ELR (cell line): ENCODE measurements around the gene NOL4L.

ENCODE experiments used
- DNase-seq: peaks from one replicate; pipeline ENCODE4 v3.0.0-alpha.2; 2015; ENCODE audit warnings: low read depth

The NOL4L gene, protein sequence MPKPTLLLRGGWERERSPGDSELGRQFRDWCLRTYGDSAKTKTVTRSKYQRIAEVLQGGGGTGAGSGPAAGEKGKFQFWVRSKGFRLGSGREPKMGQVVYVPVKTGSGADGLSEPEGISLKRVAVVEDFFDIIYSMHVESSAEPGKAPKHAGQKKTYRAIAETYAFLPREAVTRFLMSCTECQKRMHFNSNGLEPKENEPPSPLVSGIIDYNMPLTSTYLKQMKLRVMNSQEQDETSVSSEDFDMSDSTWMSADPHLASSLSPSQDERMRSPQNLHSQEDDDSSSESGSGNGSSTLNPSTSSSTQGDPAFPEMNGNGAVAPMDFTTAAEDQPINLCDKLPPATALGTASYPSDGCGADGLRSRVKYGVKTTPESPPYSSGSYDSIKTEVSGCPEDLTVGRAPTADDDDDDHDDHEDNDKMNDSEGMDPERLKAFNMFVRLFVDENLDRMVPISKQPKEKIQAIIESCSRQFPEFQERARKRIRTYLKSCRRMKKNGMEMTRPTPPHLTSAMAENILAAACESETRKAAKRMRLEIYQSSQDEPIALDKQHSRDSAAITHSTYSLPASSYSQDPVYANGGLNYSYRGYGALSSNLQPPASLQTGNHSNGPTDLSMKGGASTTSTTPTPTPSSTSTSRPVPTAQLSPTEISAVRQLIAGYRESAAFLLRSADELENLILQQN

DNA sequence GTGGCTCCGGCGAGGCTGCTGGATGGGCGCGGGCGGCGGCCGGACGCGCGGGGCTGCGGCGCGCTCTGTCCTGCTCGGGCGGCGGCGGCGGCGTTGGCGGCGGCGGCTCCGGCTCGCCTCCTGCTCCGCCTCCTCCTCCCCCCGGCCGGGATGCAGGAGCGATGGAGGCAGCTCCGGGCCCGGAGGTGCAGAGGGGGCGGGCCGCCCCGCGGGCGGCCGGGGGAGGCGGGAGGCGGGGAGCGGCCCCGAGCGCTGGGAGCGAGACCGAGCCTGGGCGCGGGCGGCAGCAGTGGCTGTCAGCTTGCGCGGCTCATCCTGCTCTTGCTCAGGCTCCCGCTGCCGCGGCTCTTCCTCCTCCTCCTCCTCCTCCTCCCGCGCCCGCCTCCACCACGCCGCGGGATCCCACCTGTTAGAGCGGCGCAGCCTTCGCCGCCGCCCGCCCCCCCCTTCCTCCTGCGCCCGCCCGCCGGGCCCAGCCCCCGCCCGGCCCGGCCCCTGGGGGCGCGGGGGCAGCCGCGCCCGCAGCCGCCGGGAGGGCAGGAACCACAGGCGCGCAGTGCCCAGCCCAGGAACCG, at the start of gene NOL4L:
TSS of gene NOL4L (minus strand) at position 323 of the 575 bp plus-strand sequence. CDS start 443 bp downstream, outside the sequence.
- DNase-seq = peak; percentile 55

DNA sequence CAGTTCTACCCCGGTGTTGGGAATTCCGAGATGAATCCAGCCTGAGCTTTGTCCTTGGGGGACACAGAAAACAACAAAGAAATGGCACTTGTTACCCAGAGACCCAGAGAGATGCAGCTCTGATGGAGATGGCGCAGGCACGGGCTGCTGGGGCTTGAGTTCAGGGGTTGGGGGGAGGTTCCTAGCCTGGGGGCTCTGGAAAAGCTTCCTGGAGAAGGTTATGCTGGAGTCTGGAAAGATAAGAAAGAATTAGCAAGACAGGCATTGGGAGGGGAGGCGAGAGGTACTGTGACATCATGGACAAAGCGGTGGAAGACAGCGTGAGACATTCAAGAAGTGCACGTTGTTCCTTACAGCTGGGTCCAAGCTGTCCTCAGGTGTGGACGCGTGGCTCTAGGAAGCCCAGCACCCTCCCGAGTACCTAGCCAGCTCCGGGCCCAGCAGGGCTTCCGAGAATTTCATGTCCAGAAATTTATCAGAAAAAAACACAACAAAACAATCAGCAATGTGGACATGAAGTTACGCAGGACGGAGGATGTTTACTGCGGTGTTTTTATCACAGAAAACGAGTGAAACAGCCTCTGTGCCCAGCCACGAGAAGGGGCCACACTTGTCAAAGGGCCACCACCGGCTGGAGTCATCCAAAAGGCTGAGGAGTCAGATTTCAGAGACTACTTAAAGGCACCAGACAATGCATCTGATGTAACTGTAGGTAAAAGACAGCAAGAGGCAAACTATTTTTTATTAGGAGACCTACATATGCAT, 49.1 kb upstream of the NOL4L start:
- no peak for DNase-seq

DNA sequence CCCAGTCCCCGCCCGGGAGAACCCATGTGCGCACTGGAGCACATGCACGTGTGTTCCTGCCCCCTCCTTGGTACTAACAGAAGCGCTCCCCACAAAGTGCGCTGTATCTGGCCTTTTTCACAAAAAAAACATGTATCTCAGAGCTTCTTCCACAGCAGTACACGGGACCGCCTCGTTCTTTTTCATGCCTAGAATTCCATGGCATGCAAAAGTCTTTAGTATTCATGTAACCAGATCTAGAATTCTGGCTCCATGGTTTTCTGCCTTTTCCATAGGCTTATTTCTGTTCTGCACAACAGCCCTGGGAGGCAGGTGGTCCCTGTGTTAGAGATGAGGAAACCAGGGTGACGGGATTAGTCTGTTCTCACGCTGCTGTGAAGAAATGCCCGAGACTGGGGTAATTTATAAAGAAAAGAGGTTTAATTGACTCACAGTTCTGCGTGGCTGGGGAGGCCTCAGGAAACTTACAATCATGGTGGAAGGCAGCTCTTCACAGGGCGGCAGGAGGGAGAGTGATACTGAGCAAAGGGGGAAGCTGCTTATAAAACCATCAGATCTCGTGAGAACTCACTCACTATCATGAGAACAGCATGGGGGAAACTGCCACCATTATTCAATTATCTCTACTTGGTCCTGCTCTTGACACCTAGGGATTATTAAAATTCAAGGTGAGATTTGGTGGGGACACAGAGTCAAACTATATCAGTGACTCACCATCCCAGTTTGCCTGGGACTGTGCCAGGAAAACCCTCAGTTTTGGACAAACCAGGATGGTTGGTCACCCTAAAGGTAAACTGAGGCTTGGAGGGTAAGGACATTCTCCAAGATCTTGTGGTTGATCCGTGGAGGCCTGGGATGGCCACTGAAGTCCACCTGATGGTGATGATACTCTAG, 47.6 kb upstream of the NOL4L start:
- no peak for DNase-seq

DNA sequence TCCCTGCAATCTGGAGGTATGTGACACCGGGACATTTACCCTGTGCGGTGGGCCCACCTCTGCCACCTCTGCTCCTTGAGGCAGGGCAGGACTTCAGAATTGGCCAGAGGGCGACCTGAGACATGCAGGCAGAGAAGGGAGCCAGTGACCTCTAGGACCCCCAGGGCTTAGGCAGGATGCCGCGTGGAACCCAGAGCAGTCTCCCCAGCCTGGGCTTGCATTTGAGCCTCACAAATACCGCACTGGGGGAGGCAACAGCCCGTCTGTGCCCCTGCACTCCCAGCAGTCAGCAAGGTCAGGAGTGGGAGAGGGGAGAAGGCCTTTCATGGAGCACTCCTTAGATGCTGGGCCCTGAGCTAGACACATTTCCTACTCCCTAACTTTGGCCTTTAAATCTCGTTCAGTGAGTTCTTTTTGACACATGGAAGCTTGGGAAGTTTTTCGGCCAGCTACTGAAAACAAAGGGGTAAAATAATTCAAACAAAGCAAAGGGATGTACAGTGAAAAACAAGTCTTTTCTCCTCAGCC, 46.9 kb upstream of the NOL4L start:
- no peak for DNase-seq

DNA sequence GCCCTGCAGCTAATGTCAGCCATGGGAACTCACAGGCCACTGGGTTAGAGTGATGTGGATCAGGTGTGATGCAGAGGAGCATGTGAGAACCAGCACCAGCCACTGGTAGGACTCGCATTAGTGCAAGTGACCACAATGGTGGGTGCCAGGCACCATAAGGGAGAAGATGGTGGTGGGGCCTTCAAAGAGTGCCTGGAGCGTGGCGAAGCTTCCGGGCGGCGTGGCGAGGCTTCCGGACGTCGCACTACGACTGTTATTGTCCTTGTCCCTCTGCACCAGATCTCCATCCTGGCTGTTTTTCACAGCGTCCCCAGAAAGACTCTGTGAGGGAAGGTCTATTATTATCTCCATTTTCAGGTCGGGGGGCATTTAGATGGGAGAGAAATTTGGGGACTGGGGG, 44.7 kb upstream of the NOL4L start:
- DNase-seq = no peak

DNA sequence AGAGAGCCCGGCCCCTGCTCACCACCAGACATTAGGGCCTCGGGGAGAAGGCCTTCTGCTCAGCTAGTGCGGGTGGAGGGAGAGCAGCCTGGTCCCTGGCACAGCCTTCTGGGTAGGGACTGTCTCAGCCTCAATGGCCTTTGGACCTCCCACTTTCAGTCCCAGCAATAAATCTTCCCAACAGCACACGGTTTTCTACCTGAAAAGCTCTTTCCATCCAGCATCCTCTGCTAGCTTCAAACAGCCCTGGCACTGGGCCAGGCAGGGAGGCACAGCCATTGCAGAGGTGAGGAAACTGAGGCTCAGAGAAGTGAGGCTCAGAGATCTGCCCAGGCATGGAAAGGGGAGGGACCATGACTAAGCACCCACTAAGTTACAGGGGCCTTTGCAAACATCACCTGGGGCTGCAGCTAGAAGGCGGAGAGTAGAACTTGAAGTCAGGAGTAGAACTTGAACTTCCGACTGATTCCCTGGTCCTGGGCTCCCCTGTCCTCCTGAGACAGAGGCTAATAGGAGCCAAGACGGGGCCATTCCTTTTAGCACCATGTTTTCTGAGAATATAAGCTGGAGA, 43.9 kb upstream of the NOL4L start:
- DNase-seq = no peak

DNA sequence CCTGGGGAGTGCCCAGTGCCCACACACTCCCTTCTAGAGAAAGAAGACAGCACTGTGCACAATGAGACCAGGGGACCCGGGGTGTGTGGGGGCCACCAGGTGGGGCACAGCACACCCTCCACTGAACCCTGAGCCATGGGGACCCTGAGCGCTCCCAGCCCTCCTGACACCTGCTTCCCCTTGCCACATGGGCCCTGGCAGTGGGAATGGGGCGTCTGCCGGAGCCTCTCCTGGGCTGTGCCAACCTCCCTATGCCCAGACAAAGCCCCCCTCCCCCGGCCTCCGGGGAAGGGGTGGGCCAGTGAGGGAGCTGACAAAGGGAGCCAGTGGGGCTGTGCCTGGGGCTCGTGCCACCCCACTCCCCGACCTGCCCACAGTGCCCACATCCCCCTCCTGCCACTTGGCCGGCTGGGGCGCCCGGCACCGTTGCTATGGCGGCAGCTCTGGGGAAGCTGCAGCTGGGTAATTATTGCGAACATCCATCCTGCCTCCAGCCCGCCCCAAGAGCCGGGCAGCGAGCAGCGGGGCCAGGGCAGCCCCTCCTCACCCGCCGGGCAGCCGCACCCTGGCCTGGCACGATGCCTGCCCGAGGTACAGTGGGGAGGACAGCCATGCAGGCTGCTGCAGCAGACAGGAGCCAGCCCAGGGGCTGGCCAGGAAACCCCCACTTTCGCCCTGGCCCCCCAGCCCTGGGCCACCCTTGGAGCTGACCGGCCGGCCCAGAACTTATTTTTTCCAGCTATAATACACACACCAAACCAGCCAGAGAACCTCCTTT, 41.9 kb upstream of the NOL4L start:
- no peak for DNase-seq

DNA sequence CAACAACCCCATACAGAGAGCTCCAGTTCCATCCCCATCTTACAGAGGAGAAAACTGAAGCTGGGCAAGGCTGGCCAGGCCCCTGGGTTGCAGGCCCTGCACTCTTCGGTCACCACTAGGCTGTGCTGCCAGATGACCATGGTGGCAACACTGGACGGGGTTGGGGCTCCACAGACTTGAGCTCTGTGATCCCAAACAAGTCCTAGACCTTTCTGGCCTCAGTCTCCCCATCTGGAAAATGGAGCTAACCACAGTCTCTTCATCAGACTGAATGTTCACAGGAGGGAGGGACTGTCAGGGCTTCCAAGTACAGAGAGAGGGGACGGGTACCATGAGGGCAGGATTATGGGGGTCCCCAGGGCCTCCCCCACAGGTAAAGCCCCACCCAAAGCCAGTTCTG, 41.3 kb upstream of the NOL4L start:
- no peak for DNase-seq

DNA sequence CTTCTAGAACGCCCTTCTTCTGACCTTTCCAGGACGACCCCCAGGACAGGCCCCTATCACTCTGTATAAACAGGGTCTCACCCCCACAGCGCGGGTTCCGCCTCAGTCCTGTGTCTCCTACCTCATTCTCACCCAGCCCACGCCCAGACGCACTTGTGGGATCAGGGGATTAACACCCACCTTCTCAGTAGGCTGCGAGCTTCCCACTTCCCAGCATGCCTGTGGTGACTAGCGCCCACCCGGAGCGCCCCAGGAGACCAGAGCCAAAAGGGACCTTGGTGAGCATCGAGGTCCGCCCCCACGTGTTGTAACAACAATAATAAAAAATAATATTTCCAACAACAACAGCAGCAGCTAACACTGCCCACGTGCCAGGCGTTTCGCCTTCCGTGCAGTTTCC, 40.9 kb upstream of the NOL4L start:
- DNase-seq = no peak

DNA sequence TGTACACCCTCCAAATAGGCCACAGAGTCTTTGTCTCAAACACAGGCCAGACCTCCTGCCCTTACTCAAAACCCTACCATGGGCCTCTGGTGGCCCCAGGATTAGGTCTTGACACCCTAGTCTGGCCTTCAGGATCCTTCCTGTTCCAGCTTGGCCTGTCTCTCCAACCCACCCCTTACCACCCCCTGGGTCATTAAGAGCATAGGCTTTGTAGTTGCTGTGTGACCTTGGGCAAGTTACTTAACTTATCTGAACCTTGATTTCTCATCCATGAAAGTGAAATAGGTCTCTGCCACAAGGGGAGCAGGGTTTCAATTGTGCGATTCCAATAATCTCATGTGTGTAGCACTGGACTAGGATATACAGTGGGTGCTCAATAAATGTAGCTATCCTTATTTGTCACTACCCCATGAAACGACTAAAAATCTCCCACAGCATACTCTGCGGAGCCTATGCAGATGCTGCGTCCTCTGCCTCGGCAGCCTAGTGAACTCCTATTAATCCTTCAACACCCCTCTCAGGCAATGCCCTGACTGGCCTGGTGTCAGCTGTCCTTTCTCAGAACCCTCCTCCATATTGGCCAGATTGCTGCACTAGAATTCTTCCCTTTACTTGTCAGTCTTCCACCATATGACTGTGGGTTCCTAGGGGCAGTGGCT, 39.7 kb upstream of the NOL4L start:
- DNase-seq = no peak

DNA sequence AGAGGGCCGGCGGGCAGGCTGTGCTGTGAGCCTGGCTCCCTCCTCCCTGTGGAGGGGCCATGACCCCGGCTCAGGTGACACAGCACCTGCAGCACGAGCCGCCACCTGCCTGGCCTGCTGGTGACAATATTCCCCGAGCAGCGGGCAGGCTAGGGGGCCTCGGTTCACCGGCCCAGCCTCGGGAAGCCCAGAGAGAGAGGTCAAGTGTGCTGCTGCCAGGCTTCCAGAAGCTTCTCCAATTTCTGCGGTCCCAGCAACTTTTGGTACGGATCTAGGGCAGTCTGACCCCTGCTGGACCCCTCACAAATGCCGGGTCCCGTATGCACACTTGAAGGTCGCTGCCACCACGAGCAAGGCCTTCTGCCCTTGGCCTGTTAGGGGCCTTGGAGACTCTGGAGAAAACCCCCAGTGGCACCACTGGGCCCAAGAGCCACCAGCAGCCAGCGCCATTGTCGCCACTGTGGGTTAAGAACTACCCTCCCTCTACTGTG, 38.6 kb upstream of the NOL4L start:
- no peak for DNase-seq

DNA sequence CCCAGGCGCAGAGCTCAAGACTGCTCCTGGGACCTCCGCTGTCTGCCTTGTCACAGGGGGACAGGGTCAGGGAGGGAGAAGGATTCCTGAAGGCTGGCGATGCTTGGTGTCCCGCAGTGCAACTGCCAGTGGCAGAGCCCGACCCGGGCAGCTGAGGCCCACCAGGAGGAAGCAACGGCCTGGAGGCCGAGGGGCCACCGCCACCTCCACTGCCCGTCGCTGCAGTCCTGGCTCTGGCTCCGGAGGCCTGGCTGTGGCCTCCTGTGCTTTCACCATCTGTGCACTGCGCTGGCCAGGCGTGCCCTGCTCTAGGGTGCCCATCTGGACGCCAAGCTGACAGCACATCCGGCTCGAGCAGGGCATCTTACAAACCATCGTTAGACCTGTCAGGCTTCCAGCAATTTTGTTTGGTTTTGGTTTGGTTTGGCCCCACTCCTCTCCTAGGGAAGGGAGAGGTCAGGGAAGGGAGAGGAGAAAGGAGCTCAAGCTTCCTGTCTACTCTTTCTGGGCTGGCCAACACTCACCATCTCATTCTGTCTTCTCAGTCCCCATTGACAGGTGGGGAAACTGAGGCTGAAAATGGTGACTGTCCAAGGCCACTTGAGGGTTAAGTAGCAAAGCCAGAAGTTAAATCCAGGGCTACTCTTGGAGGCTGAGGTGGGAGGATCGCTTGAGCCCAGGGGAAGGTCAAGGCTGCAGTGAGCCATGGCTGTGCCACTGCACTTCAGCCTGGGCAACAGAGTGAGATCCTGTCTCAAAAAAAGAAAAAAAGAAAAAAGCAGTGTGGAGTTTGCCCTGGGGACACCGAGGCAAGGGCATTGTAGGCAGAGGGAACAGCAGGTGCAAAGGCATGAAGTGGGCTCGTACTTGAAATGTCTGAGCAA, 37.7 kb upstream of the NOL4L start:
- no peak for DNase-seq

DNA sequence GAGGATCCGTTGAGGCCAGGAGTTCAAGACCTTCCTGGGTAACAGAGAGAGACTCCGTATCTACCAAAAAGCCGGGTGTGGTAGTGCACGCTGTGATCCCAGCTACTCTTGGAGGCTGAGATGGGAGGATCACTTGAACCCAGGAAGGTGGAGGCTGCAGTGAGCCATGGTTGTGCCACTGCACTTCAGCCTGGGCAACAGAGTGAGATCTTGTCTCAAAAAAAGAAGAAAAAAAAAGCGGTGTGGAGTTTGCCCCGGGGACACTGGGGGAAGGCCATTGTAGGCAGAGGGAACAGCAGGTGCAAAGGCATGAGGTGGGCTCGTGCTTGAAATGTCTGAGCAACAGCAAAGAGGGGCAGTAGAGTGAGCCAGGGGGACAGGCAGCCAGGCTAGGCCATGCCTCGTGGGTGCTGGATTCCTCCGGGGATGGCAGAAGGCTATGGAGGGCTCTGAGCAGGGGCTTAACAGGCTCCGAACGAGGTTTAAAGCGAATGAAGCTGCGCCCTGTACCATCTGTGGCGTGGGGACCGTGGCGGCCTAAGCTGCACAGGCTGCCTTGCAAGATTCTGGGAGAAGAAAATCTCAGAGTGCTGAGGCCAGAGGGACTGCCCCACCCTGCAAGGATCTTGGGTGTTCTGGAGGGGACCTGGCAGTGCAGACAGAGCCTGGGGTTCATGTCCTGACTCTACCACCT, 36.9 kb upstream of the NOL4L start:
- no peak for DNase-seq

DNA sequence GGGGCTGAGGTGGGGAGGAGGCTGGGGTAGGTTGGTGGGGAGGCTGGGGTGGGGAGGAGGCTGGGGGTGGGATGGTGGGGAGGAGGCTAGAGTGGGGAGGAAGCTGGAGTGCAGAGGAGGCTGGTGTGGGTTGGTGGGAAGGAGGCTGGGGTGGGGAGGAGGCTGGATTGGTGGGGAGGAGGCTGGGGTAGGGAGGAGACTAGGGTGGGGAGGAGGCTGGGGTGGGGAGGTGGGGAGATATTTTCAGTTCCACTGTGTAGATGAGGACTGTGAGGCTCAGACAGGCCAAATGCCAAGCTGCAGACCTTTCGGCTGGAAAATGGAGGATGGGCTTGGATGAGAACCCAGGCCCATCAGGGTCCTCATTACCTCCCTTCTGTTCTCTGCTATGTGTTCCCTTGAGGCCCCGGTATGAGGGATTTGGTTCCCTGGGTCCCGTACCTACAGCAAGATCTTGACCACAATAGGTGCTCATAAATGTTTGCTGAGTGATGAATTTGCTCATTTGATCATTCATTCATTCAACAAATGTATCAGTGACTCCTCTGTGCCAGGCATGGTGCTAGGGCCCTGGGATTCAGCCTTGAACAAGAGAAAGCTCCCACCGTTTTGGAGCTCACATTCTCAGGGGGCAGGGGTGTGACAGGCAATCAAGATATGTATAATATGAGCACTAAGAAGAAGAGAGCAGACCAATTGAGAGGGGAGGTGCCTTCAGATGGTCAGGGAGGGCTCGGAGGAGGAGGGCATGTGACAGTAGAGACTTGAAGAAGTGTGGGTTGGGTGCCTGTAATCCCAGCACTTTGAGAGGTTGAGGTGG, 36.1 kb upstream of the NOL4L start:
- peak; percentile 23 for DNase-seq

DNA sequence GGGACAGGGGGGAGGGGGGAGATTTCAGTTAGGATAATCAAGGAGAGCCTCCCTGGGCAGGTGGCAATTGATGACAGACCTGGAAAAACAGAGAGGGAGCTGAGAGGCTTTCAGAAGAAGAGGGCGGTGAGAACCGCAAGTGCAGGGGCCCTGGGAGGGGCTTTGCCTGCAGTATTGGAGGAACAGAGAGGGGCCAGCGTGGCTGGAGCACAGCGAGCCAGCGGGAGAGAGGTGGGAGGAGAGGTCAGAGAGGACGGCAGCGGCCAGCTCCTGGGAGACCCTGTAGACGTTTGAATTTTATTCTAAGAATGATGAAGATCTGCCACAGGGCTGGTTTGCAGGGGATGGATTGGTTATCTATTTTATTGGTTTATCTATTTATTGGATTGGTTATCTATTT, 34.5 kb upstream of the NOL4L start:
- DNase-seq = no peak

DNA sequence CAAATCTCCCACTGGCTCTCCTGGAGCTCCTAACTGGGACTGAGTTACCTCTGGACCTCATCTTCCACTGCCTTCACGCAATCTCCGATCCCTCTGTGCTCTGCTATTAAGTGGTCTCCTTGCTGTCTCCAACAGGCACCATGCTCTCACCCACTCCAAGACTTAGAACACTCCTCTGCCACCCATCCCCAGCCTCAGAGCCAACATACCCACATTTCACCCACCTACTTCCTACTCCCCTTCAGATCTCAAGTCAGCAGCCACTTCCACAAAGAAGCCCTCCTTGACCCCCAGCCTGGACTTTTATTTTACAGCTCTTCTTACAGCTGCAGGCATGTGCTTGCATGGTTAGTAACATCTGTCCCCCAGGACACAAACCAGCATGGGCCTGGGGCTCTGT, 29.6 kb upstream of the NOL4L start:
- no peak for DNase-seq

DNA sequence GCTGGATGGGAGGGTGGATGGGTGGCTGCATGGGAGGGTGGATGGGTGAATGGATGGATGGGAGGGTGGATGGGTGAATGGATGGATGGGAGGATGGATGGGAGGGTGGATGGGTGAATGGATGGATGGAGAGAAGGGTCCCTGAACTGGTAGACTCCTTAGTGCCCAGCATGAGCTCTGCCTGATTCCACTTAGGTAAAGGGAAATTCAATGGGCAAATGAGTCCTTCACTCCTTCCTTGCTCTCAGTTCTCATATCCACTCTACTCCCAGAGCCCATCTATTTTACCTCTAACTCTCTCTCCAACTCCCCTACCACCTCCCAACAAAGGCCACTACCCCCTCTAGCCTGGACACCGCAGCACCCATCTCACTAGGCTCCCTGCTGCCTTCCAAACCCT, 29.2 kb upstream of the NOL4L start:
- no peak for DNase-seq
